ENCODE data around the gene IPO13. TPM values are rescaled to one million over a fixed set of nuclear protein-coding genes. Genes with fewer than 3 reads are reported as not detected.

The IPO13 gene
- total and polyA plus RNA-seq, 2 experiments from 2014 or later: 20.6 to 30.7 TPM

GRCh38 chr1:43942411-43942810 is 4.3 kb upstream of the IPO13 start:
- WGBS (ENCODE audit: low lambda C conversion rate, missing lambda C conversion rate): 91% methylated on average over 3 of the region's 3 CpGs
- Histone ChIP-seq H3K36me3 (replicated peaks; ENCODE audit: insufficient read depth, low read depth) (no peaks in the 10 kb centered on the region), H3K9me3 (ENCODE audit: low read depth) (no peaks in the 10 kb centered on the region), H3K4me2 (no peak overlapping the region), H3K9me2 (replicated peaks; ENCODE audit: insufficient read depth) (no peaks in the 10 kb centered on the region), H3K4me3 (no peak overlapping the region), H3K79me2 (peaks cover 5% of the 10 kb centered on the region), H2AFZ (no peak overlapping the region), H3K27ac (no peak overlapping the region), H3K4me1 (ENCODE audit: insufficient read depth) (peaks cover 1% of the 10 kb centered on the region), H3K27me3 (no peaks in the 10 kb centered on the region), H4K20me1 (ENCODE audit: insufficient read depth, poor library complexity, severe bottlenecking) (no peaks in the 10 kb centered on the region)
- TF ChIP-seq EZH2 (IDR thresholded peaks at IDR 0.05; ENCODE audit: borderline replicate concordance): no peak
- TF ChIP-seq EZH2phosphoT487 (IDR thresholded peaks at IDR 0.05; ENCODE audit: low read depth, severe bottlenecking, unreplicated experiment): no peak
- TF ChIP-seq CTCF (IDR thresholded peaks at IDR 0.05; ENCODE audit: poor library complexity): no peak
- no peak for DNase-seq (ENCODE audit: low spot score)

DNA sequence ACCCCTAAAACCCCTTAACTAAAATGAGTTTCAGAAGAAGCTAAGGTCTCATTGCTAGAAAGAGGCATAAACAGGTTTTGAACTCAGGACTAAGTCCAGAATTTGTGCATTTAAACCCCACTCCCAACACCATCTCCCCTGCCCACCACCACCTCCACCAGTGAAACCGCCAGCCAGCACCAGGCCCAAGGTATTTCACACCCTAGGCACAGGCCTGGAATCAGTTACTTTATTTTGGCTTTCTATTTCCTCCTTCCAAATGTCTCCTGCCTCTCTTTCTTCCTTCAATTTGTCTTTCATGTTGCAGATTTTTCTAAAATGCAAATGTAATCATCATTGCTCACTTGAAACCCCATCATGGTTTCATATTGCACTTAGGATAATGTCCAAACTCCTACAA is 1.9 kb upstream of the IPO13 start:
- H3K4me2 ChIP-seq: no peak overlapping the region
- TF ChIP-seq EZH2phosphoT487 (IDR thresholded peaks at IDR 0.05; ENCODE audit: low read depth, severe bottlenecking, unreplicated experiment): no peak
- no peak for TF ChIP-seq EZH2 (IDR thresholded peaks at IDR 0.05; ENCODE audit: borderline replicate concordance)
- no peak for TF ChIP-seq CTCF (IDR thresholded peaks at IDR 0.05; ENCODE audit: poor library complexity)

GRCh38 chr1:43945674-43946235 is 995 bp upstream of the IPO13 start:
- no peak for DNase-seq (ENCODE audit: low spot score)
- H3K4me1 ChIP-seq (ENCODE audit: insufficient read depth): peaks cover 11% of the 10 kb centered on the region
- H4K20me1 ChIP-seq (ENCODE audit: insufficient read depth, poor library complexity, severe bottlenecking): no peaks in the 10 kb centered on the region
- TF ChIP-seq EZH2phosphoT487 (IDR thresholded peaks at IDR 0.05; ENCODE audit: low read depth, severe bottlenecking, unreplicated experiment) (no peak), CTCF (IDR thresholded peaks at IDR 0.05; ENCODE audit: poor library complexity) (no peak), EZH2 (IDR thresholded peaks at IDR 0.05; ENCODE audit: borderline replicate concordance) (no peak)
- 41% methylated on average over 3 of the region's 3 CpGs for WGBS (ENCODE audit: low lambda C conversion rate, missing lambda C conversion rate)
- H3K36me3 ChIP-seq (replicated peaks; ENCODE audit: insufficient read depth, low read depth): no peaks in the 10 kb centered on the region
- H3K9me2 ChIP-seq (replicated peaks; ENCODE audit: insufficient read depth): no peaks in the 10 kb centered on the region
- peak overlapping the region; percentile 69 for H2AFZ ChIP-seq
- H3K4me2 ChIP-seq: peak overlapping the region; percentile 100
- peaks cover 30% of the 10 kb centered on the region for H3K79me2 ChIP-seq
- peak overlapping the region; percentile 97 for H3K27ac ChIP-seq
- no peaks in the 10 kb centered on the region for H3K9me3 ChIP-seq (ENCODE audit: low read depth)
- H3K27me3 ChIP-seq: no peaks in the 10 kb centered on the region
- H3K4me3 ChIP-seq: peak overlapping the region; percentile 22

More for the DNA sequence above, 1.9 kb upstream of the IPO13 start:
- WGBS (ENCODE audit: low lambda C conversion rate, missing lambda C conversion rate): 95% methylated on average over 1 of the region's 1 CpG
- Histone ChIP-seq H4K20me1 (ENCODE audit: insufficient read depth, poor library complexity, severe bottlenecking) (no peaks in the 10 kb centered on the region), H3K27ac (peak overlapping the region; percentile 97), H2AFZ (no peak overlapping the region), H3K79me2 (peaks cover 21% of the 10 kb centered on the region), H3K4me3 (no peak overlapping the region), H3K9me2 (replicated peaks; ENCODE audit: insufficient read depth) (no peaks in the 10 kb centered on the region), H3K36me3 (replicated peaks; ENCODE audit: insufficient read depth, low read depth) (no peaks in the 10 kb centered on the region), H3K4me1 (ENCODE audit: insufficient read depth) (peaks cover 11% of the 10 kb centered on the region), H3K9me3 (ENCODE audit: low read depth) (no peaks in the 10 kb centered on the region), H3K27me3 (no peaks in the 10 kb centered on the region)
- no peak for DNase-seq (ENCODE audit: low spot score)

Measured in hepatocyte (in vitro differentiated cells).